Stimulated activated CD4-positive, alpha-beta T cell treated with anti-CD3 and anti-CD28 coated beads, Interleukin-4, amount 100 ng/mL, for 1 hour (primary cell): Measurements from ENCODE around the gene C17orf67.

Experiments
- DNase-seq: peaks from one replicate; pipeline ENCODE4 v3.0.0-alpha.2; 2020

C17orf67 gene

DNA sequence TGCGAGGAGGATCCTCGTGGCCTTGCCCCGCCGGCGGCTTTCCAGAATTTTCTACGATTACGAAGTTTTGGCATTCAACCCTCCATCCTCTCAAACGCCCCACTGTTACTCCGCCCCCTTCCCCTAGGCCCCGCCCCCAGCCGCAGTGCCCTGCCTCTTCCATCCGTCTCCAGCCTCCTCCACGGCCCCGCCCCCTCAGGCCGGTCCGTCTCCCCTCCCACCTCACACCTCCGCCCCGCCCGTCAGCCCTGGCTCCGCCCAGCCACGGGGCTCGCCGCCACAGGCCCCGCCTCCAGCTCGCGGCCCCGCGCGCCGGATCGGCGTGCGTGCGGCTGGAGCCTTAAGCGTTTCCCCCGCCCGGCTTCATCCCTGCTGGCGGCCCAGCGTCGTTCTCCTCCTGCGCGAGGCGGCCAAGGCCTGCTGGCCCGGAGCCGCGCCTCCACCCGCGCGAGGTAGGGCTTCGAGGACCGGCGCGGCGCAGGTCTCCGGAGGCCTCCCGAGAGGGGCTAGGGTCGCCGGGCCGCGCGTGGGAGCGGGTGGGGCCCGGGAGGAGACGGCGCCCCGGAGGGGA is at the start of gene C17orf67, which contains the start of gene DGKE:
C17orf67 (minus strand) TSS at position 112 of the 571 bp plus-strand sequence. CDS start 18,110 bp downstream, outside the sequence.
DGKE (plus strand) TSS at position 343 of the 571 bp plus-strand sequence. CDS start 645 bp downstream, outside the sequence.
- DNase-seq, result peak; percentile 99

- DNase-seq, result no peak
Measured at GRCh38 chr17:56881685-56882295, 48.1 kb upstream of the C17orf67 start.

DNA sequence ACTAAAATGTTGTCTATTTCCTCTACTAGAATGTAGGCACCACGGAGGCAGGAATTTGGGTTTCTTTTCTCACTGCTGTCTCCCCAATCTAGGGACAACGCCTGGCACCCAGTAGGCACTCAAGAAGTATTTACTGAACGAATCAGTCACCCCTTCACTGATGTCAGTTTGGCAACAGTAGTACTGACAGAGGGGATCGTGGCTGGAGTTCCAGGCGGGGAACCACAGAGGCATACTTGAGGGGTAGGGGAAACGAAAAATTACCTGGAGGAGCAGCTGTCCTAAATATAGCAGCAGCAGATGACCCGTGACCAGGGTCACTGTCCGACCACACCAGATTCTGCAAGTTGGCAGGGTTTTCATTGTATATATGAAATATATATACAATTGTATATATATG is 46.9 kb upstream of the C17orf67 start:
- DNase-seq, result no peak

DNA sequence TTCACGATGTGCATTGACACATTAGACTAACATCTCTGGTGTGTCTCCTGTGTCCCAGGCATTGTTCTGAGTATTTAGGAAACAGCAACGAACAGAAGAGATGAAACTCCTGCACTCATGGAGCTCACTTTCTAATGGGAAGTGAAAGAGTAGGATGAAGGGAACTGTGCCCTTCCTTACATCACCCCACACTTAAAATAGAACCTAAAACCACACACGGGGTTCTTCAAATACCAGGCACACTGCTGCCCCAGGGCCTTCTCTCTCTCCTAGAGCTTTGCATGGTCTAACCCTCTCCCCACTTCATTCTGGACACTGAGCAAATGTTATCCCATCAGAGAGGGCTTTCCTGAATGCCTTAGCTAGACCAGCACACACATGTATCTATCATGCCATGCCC is 46.4 kb upstream of the C17orf67 start:
- DNase-seq, result no peak

DNA sequence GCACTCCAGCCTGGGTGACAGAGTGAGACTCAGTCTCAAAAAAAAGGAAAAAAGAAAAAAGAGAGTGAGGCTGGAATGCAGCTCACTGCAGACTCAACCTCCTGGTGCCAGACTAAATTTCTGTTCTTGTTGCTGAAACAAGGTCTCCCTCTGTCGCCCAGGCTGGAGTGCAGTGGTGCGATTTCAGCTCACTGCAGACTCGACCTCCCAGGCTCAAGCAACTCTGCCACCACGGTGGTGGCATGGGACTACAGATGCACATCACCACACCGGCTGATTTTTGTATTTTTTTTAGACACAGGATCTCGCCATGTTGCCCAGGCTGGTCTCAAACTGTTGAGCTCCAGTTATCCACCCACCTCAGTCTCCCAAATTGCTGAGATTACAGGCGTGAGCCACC is 45.6 kb upstream of the C17orf67 start:
- DNase-seq, result no peak

GRCh38 chr17:56876766-56877179 is 43.1 kb upstream of the C17orf67 start:
- no peak for DNase-seq

DNA sequence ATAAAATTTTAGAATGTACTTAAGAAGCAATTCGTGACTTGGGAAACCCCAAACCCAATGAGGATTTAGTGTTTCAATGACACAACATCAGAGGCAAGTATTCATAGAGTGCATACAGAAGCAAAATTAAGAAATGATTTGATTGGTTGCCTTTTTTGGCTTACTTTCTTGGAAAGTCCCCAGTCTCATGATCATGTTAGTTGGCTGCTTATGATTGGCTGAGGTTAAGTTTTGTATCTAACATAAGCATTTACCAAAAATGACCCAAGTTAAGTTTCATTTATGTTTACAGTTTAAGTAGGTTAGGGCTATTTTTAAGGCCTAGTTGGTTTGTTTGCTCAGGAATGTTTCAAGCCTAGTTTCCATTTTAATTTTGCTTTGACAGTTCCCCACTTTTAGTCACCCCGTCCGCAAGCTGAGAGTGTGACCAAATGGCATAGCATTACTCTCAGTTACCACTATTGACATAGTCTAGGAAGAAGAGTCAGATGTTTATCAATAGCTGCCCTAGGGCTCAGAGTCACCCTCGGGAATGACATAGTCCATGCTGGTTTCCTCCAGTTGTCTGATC is 36.4 kb upstream of the C17orf67 start:
- DNase-seq, result no peak

- no peak for DNase-seq
Measured at GRCh38 chr17:56868716-56869115, 35.0 kb upstream of the C17orf67 start.

DNA sequence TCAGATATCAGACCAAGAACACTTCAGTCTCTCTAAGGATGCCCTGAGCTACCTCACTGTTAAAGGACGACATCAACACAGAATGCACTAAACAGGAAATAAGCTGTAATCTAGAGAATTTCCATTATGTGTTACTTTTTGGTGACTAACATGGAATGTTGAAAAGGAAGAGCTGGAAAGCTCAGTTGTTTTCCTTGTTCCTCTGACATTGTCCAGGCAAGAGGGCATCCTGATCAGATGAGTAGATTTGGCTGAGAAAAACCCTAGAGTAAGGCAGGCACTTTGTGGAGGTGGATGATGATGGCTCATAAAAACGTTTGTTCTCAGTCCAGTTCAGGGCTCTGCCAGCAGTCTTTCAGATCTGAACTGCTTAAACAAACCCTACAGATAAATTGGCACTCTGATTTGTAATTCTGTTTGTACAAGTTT is 34.2 kb upstream of the C17orf67 start:
- DNase-seq, result no peak

DNA sequence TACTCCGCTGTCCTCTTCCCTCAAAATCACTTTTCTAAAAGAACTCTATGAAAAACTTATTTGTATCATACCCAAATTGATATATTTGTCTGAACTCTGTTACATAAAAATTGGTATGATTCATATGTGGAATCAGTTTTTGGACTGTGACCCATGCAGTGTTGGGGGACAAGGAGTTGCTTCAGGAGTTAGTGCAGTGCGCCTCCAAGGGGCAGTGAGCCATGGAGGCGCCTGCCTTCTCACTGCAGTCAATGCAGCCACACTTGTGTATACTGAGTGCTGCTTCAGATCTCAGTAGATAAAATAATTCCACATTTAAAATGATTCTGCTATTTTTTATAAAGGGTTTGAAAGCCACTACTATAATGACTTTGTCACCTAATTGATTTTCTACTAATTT is 32.8 kb upstream of the C17orf67 start:
- no peak for DNase-seq

DNA sequence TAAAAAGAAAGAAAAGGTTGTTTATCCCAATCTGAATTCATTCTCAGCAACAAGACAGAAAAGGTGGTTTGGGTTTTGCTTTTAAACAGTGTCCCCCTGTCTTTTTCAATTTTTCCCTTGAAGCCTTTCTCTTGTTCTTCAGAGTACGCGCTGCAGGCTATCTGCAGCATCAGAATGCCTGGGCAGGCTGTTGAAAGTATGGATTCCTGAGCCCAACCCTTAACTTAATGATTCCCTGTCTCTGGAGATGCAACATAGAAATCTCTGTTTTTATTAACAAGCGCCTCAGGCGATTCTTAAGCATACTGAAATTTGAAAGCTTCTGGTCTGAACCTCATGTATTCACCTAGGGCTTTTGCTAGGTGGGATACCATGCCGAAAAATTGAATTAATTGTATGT is 32.4 kb upstream of the C17orf67 start:
- no peak for DNase-seq

DNA sequence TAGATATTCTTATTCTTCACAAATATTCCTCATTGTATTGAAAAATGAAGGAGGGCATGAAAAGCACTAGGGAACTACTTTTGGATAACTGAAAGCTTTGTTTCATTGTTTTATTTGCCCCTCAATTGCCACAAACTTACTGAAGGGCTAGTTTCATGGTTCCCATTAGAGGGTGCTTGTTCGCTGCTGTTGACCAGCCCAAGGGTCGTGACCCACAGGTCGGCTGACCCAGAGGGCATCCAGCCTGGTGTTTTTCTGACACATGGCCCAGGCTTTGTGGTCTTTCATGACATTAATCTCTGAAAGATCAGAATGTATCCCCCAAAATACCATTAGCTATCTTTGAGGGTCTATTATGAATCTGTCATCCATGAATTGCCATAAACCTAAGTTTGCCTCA is 30.3 kb upstream of the C17orf67 start:
- DNase-seq, result no peak

- DNase-seq, result no peak
Measured at GRCh38 chr17:56861899-56862298, 28.2 kb upstream of the C17orf67 start.

DNA sequence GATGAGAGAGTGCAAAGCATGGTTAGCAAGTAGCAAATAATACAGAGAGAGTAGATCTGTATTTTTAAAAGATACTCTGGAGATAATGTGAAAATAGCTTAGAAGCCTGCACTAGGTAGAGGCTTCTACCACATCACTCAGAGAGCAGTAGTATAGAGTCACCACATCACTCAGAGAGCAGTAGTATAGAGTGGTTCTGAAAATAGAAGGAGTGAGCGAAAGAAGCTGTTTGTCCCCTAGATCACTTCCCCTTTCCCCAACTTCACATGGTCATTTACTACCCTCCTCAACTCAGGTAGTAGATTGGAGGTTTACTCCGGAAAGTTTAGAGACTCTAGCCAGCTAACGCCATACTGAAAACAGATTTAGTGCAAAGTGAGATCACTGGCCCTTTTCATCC is 17.3 kb upstream of the C17orf67 start:
- no peak for DNase-seq

- no peak for DNase-seq
Measured at GRCh38 chr17:56850591-56850990, 16.9 kb upstream of the C17orf67 start.

DNA sequence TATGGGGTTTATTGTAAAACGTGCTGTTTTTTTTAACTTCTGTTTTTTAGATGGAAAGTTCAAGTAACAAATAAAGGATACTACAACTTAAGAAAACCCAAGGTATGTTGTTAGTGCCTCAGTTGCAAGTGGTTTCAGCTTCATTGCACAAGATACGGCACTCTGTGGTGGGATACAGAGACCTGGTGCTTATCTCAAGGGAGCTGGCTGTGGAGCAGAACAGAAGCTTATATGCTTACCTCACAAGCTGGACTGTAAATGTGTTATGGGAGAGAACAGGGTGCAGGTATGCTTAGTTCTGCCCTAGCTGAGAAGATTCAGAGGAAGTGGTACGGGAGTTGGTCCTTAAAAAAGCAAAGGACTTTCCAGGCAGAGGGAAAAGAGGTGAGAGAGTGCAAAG is 15.4 kb upstream of the C17orf67 start:
- DNase-seq, result no peak

DNA sequence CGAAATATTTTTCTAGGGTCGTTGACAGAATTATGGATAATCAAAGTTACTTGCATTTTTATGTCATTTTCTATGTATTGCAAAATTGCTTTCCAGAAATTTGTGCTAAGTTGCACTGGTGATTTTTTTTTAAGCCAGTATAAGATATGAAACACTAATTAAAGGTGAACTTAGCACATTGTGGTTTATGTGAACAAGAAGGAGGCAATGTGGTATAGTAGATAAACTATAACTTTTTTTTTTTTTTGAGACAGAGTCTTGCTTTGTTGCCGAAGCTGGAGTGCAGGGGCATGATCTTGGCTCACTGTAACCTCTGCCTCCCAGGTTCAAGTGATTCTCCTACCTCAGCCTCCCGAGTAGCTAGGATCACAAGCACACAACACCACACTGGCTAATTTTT is 13.4 kb upstream of the C17orf67 start:
- no peak for DNase-seq

GRCh38 chr17:56845934-56846333 is 12.2 kb upstream of the C17orf67 start:
- no peak for DNase-seq

DNA sequence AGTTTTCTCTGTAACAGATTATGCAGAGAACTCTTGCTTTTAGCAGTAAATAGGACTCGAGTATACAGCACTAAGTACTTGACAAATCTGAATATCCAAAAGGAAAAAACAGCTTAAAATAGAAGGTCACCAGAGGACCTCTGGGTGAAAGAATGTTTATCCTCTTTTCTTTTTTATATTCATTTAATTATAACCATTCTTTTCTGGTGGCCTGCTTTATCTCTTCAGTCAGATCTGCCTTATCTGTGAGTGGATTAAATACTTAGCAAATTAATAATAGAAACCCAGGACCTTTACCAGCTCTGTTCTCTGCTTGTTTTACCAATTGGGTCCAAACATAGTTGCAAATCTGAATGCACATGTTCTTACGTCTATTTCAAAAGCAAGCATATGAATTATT is 8.9 kb upstream of the C17orf67 start:
- DNase-seq, result no peak

DNA sequence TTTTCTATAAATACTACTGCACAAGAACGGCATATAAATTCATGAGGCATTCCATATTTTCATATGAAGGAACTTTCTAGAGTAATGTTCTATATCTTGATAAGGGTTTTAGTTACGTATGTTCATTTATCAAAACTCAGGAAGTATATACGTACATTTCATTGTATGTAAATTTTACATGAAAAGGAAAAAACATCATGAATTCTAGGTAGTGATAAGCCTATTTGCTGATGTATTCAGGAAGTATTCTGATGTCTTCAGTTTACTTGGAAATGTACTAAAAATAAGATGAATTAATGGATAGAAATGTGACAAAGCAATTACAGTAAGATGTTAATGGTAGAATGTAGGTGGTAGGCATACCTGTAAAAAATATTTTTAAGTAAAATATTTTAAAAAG is 5.0 kb upstream of the C17orf67 start:
- no peak for DNase-seq

GRCh38 chr17:56835264-56835585 is 1.5 kb upstream of the C17orf67 start:
- DNase-seq, result no peak

DNA sequence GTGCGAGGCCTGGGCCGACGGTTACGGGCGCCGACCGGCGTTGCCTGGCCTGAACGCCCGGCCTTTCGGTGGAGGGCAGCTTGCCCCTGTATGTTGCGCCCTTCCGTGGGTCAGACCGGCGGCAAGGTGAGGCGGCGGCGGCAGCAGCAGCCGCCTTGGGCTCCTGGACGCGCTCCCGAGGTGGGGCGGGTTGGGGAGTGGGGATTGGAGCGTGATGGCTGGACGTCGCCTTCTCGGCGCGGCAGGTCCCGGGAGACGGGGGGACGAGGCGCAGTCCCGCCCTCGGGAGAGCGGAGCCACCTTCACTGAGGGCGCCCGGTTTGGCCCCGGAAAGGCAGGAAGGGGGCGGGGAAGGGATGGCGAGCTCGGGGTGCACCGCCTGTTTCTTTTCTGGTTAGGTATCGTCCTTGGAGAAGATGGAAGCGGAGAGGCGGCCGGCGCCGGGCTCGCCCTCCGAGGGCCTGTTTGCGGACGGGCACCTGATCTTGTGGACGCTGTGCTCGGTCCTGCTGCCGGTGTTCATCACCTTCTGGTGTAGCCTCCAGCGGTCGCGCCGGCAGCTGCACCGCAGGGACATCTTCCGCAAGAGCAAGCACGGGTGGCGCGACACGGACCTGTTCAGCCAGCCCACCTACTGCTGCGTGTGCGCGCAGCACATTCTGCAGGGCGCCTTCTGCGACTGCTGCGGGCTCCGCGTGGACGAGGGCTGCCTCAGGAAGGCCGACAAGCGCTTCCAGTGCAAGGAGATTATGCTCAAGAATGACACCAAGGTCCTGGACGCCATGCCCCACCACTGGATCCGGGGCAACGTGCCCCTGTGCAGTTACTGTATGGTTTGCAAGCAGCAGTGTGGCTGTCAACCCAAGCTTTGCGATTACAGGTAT is 902 bp upstream of the C17orf67 start:
- peak; percentile 71 for DNase-seq

DNA sequence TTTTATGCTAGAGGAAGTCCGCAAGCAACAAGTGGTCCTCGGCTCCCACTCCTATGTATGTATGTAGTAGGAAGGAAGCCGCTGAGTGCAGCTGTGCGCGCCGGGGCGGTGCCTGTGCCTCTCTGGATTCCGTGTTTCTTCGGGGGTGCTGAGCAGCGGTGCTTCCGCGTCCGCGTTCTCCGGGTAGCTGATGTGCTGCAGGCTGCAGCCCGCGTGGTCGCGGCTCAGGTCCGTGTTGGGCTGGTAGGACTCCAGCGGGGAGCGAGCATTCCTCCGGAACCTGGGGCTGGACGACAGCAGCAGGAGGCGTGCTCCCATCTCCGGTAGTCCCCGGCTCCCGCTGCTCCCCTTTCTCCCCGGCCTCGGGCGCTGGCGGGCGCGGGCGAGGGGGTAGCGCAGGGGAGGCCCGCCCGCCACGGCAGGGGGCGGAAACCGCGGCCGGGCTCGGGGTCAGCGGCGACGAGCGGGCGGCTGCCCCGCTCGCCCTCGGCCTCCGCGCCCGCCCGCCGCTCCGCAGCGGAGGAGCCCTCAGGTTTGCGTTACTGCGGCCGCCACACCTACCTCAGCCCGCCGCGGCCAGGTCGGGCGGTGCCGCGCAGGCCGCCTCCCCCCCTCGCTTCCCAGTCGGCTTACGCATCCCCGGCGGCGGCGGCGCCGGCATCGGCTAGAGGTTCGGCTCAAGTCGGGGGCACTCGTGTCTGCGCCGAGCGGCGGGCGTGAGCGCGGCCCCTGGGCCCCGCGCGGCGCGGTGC is 487 bp downstream of the C17orf67 start:
- peak; percentile 65 for DNase-seq
